Heart right ventricle (tissue), 16 donors: ENCODE data around the gene CARD10. TPM values are rescaled to one million over a fixed set of nuclear protein-coding genes. Genes with fewer than 3 reads are reported as not detected.

Source experiments
- ATAC-seq, 8 donors: fragments of 200-7000 bp; cut with Tn5 transposase; one replicate each; pipeline ENCODE4 v1.9.1; 2020; ENCODE audit warnings: mild to moderate bottlenecking in 8 of 8, moderate library complexity in 8 of 8, moderate number of reproducible peaks in 1 of 8
- DNase-seq, 2 donors: peaks; one replicate each; pipeline ENCODE4 v3.0.0-alpha.2; 2020
- H3K27ac ChIP-seq, 10 donors: fragments of 200-600 bp; sonication (generic) in 2 of 10; one replicate each; pipeline versions ENCODE4 v1.5.0 to v1.8.0; 2020 to 2022; ENCODE audit warnings: mild to moderate bottlenecking in 3 of 10
- H3K27me3 ChIP-seq, 7 donors: fragments of 200-600 bp; one replicate each; pipeline ENCODE4 v1.8.0; 2021 to 2022; ENCODE audit warnings: mild to moderate bottlenecking in 2 of 7
- H3K36me3 ChIP-seq, 9 donors: fragments of 200-600 bp; sonication (generic) in 1 of 9; one replicate each; pipeline versions ENCODE4 v1.5.0 to v1.8.0; 2020 to 2022; ENCODE audit warnings: mild to moderate bottlenecking in 2 of 9
- H3K4me1 ChIP-seq, 9 donors: fragments of 200-600 bp; sonication (generic) in 1 of 9; one replicate each; pipeline versions ENCODE4 v1.5.0 to v1.8.0; 2020 to 2022; ENCODE audit warnings: mild to moderate bottlenecking in 4 of 9
- H3K4me3 ChIP-seq, 10 donors: fragments of 200-600 bp; sonication (generic) in 2 of 10; one replicate each; pipeline versions ENCODE4 v1.5.0 to v1.8.0; 2020 to 2022; ENCODE audit warnings: mild to moderate bottlenecking in 7 of 10, moderate library complexity in 2 of 10
- H3K9me3 ChIP-seq, 11 donors: fragments of 200-600 bp in 10 of 11; sonication (generic) in 2 of 11; one replicate each; pipeline versions ENCODE4 v1.5.0 to v1.8.0; 2013 to 2022; ENCODE audit warnings: mild to moderate bottlenecking in 2 of 11, control low read depth in 1 of 11, moderate library complexity in 1 of 11
- CTCF ChIP-seq, 9 donors: fragments of 200-600 bp; sonication (generic) in 2 of 9; IDR thresholded peaks; one replicate each; pipeline versions ENCODE4 v1.5.0 to v1.8.0; 2021 to 2022; ENCODE audit warnings: antibody characterized with exemption in 9 of 9, mild to moderate bottlenecking in 5 of 9, moderate library complexity in 1 of 9
- WGBS, 2 donors: extraction: QIAGEN DNeasy Blood & Tissue Kit; methylation state at CpG; one replicate each; pipeline ENCODE4 v1.1.7; 2013; ENCODE audit warnings: inconsistent platforms in 1 of 2; 5-methylcytosine and 5-hydroxymethylcytosine counted together
- intact Hi-C, 10 donors: fragments of 100-400 bp; cut with DNase I; formaldehyde crosslinking; loops; one replicate each; pipeline versions ENCODE4 v1.11.1 to v1.14.2; 2022
- polyA plus RNA-seq, 2 donors: library from polyadenylated mRNA; stranded (reverse); fragments of 200-250 nt; gene quantifications; one replicate each; pipeline ENCODE4 v1.2.3, GENCODE V29; 2013
- total RNA-seq, 10 donors: library from RNA; stranded (reverse); fragmentation: NEBNext Ultra II Directional in 3 of 10; extraction: Animal tissue kit (Norgen Biotek cat#: 25700) in 3 of 10; gene quantifications; one replicate each; pipeline versions ENCODE4 v1.2.1 to v1.2.4, GENCODE V29; 2021 to 2023
- donor health status: Arrhythmogenic right ventricular cardiomyopathy.
- donor health status: ischemic (EF 13 %, LVEDD 7.1; RV severe dilation, severe dysfunction).
- donor health status: healthy with polysubstance abuse.
- donor health status: DM: no; HTN: yes; CAD: no.
- donor health status: DM: no; HTN: no; CAD: no.
- donor health status: ischemic (EF 25% LVEDD 6.9; RV normal size, moderate dysfunction).
- donor health status: ischemic (EF 25% LVEDD 5.7; RV mildly dilated, moderate dysfunction).
- donor health status: healthy.
- donor health status: DM: yes; HTN: yes; CAD: no.
- donor health status: Ischemic cardiomyopathy.
- donor health status: ischemic (EF 35%, LVEDD 5.7; RV mildly dilated, moderate dysfunction).
- donor health status: nonischemic (EF 11% LVEDD 7.7; RV severe dilation, severe dysfunction).
- donor health status: DM: yes; HTN: yes; CAD: no.
- donor health status: PGD.
- donor health status: ischemic (EF 29% LVEDD 5.4; RV normal size, mild dysfunction).
- donor health status: nonischemic (EF 23%, LVEDD 6.1; RV moderate dilation, normal function).

Gene CARD10
- total and polyA plus RNA-seq, 12 donors, result 7.4 to 14.8 (median 8.9) TPM

GRCh38 chr22:37455896-37456295 is 63.3 kb downstream of the CARD10 start:
- DNase-seq (no peak), ATAC-seq (no peak)
- no peak overlapping the region for H3K4me3 ChIP-seq
- H3K27me3 ChIP-seq, result peaks cover 5 to 67% (median 27%) of the 10 kb centered on the region in 7 donors
- TF ChIP-seq CTCF (IDR thresholded peaks at IDR 0.05), result no peak
- H3K36me3 ChIP-seq, result peaks cover 0 to 4% (median 0%) of the 10 kb centered on the region in 9 donors
- intact Hi-C loops, result loop anchor here in 7 of 10 donors (2.0 to 10.0 kb wide), 5 partner anchors 139 to 194 kb away; no protein-coding TSS in a partner anchor
- 54 to 71% methylated on average over 14 of the region's 14 CpGs for WGBS, 2 donors
- H3K4me1 ChIP-seq, result peaks cover 0 to 5% (median 0%) of the 10 kb centered on the region in 9 donors
- H3K27ac ChIP-seq, result no peak overlapping the region
- H3K9me3 ChIP-seq, result peaks cover 0 to 9% (median 0%) of the 10 kb centered on the region in 11 donors

GRCh38 chr22:37454857-37455686 is 64.1 kb downstream of the CARD10 start:
- intact Hi-C loops, result loop anchor here in 4 of 10 donors (5.0 to 10.0 kb wide), 4 partner anchors 138 to 193 kb away; no protein-coding TSS in a partner anchor
- no peak for DNase-seq
- ATAC-seq, result peak in 1 of 8 donors; percentile 47
- Histone ChIP-seq H3K36me3 (peaks cover 0 to 4% (median 0%) of the 10 kb centered on the region in 9 donors), H3K9me3 (peaks cover 0 to 13% (median 0%) of the 10 kb centered on the region in 11 donors), H3K4me1 (peaks cover 0 to 5% (median 0%) of the 10 kb centered on the region in 9 donors), H3K27ac (no peak overlapping the region), H3K4me3 (no peak overlapping the region), H3K27me3 (peaks cover 5 to 67% (median 32%) of the 10 kb centered on the region in 7 donors)
- WGBS, 2 donors, result 40 to 49% methylated on average over 21 of the region's 21 CpGs
- TF ChIP-seq CTCF (IDR thresholded peaks at IDR 0.05), result no peak

- peaks cover 0 to 4% (median 0%) of the 10 kb centered on the region in 9 donors for H3K36me3 ChIP-seq
- TF ChIP-seq CTCF (IDR thresholded peaks at IDR 0.05), result no peak
- no peak overlapping the region for H3K27ac ChIP-seq
- WGBS, 2 donors, result 91 to 93% methylated on average over 7 of the region's 7 CpGs
- H3K27me3 ChIP-seq, result peaks cover 5 to 69% (median 38%) of the 10 kb centered on the region in 7 donors
- no peak overlapping the region for H3K4me3 ChIP-seq
- H3K9me3 ChIP-seq, result peaks cover 0 to 13% (median 0%) of the 10 kb centered on the region in 11 donors
- intact Hi-C loops, result loop anchor here in 1 of 10 donors (10.0 kb wide), 1 partner anchor 189 kb away; no protein-coding TSS in a partner anchor
- ATAC-seq (no peak), DNase-seq (no peak)
- peaks cover 0 to 5% (median 0%) of the 10 kb centered on the region in 9 donors for H3K4me1 ChIP-seq
Observed at GRCh38 chr22:37453696-37454095, 65.5 kb downstream of the CARD10 start.

GRCh38 chr22:37451218-37451617 is 68.0 kb downstream of the CARD10 start:
- Histone ChIP-seq H3K4me3 (no peak overlapping the region), H3K36me3 (no peaks in the 10 kb centered on the region), H3K4me1 (peaks cover 0 to 5% (median 0%) of the 10 kb centered on the region in 9 donors), H3K27me3 (peaks cover 0 to 72% (median 39%) of the 10 kb centered on the region in 7 donors), H3K27ac (no peak overlapping the region), H3K9me3 (peaks cover 0 to 13% (median 0%) of the 10 kb centered on the region in 11 donors)
- ATAC-seq, result no peak
- intact Hi-C loops, result loop anchor here in 1 of 10 donors (10.0 kb wide), 1 partner anchor 186 kb away; no protein-coding TSS in a partner anchor
- TF ChIP-seq CTCF (IDR thresholded peaks at IDR 0.05), result no peak
- WGBS, 2 donors, result 42 to 47% methylated on average over 1 of the region's 1 CpG
- DNase-seq, result no peak
